Measurements from ENCODE around the gene SETBP1. TPM values are rescaled to one million over a fixed set of nuclear protein-coding genes. Genes with fewer than 3 reads are reported as not detected.

The SETBP1 gene
- total RNA-seq, 1 donor from 2014 or later, result 25.8 TPM

- no peak overlapping the region for H3K4me3 ChIP-seq
- H3K36me3 ChIP-seq, result no peaks in the 10 kb centered on the region
- no peaks in the 10 kb centered on the region for H3K9me3 ChIP-seq
- DNase-seq (no peak), ATAC-seq (no peak)
- H3K4me1 ChIP-seq, result no peaks in the 10 kb centered on the region
- H3K27me3 ChIP-seq (ENCODE audit: low read depth), result no peaks in the 10 kb centered on the region
- intact Hi-C loops (cut with DNase I), result no loop called here
- no peak for TF ChIP-seq CTCF (IDR thresholded peaks at IDR 0.05)
- no peak overlapping the region for H3K27ac ChIP-seq
These were observed 300.4 kb downstream of the SETBP1 start for GRCh38 chr18:44981121-44981520.

GRCh38 chr18:44986933-44987332 is 306.2 kb downstream of the SETBP1 start:
- intact Hi-C loops (cut with DNase I), result no loop called here
- Histone ChIP-seq H3K27ac (no peak overlapping the region), H3K27me3 (ENCODE audit: low read depth) (no peaks in the 10 kb centered on the region), H3K36me3 (no peaks in the 10 kb centered on the region), H3K9me3 (no peaks in the 10 kb centered on the region), H3K4me3 (no peak overlapping the region), H3K4me1 (no peaks in the 10 kb centered on the region)
- no peak for DNase-seq
- peak in 1 of 2 donors; percentile 29 for ATAC-seq
- TF ChIP-seq CTCF (IDR thresholded peaks at IDR 0.05), result no peak

GRCh38 chr18:44987371-44987770 is 306.7 kb downstream of the SETBP1 start:
- no peak for DNase-seq
- H3K27ac ChIP-seq, result no peak overlapping the region
- TF ChIP-seq CTCF (IDR thresholded peaks at IDR 0.05), result no peak

GRCh38 chr18:44988821-44989587 is 308.3 kb downstream of the SETBP1 start:
- Histone ChIP-seq H3K27me3 (ENCODE audit: low read depth) (no peaks in the 10 kb centered on the region), H3K4me1 (no peaks in the 10 kb centered on the region), H3K27ac (no peak overlapping the region), H3K36me3 (no peaks in the 10 kb centered on the region), H3K9me3 (no peaks in the 10 kb centered on the region), H3K4me3 (no peak overlapping the region)
- TF ChIP-seq CTCF (IDR thresholded peaks at IDR 0.05), result no peak
- intact Hi-C loops (cut with DNase I), result no loop called here
- DNase-seq (no peak), ATAC-seq (no peak)

More at GRCh38 chr18:44987371-44987770, 306.7 kb downstream of the SETBP1 start:
- H3K9me3 ChIP-seq, result no peaks in the 10 kb centered on the region
- no peaks in the 10 kb centered on the region for H3K27me3 ChIP-seq (ENCODE audit: low read depth)
- no peaks in the 10 kb centered on the region for H3K36me3 ChIP-seq
- no peaks in the 10 kb centered on the region for H3K4me1 ChIP-seq
- no peak for ATAC-seq
- no peak overlapping the region for H3K4me3 ChIP-seq
- intact Hi-C loops (cut with DNase I), result no loop called here

DNA sequence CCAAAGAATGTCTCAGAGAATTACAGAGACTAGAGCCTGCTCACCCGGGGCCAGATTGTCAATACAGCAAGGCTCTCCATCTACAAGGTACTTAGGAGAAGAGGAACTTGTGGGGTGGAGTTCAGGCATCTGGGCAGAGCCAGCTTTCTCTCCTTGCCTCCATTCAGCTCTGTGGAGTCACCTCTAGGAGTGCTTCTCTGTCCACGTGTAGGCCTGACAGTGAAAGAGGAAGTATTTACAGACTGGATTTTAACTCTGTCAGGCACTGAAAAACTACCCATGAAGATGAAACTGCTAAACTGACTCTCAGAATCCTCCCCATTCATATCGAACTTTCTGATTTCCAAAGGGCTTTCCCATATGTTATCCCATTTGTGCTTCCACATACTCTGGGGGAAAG is 315.6 kb downstream of the SETBP1 start:
- Histone ChIP-seq H3K4me1 (no peaks in the 10 kb centered on the region), H3K27me3 (ENCODE audit: low read depth) (no peaks in the 10 kb centered on the region), H3K4me3 (no peak overlapping the region), H3K27ac (no peak overlapping the region), H3K36me3 (no peaks in the 10 kb centered on the region), H3K9me3 (peaks cover 3% of the 10 kb centered on the region)
- DNase-seq (no peak), ATAC-seq (peak in 1 of 2 donors; percentile 46)
- TF ChIP-seq CTCF (IDR thresholded peaks at IDR 0.05), result no peak
- intact Hi-C loops (cut with DNase I), result no loop called here

All from lower lobe of right lung (tissue), 2 donors.